ENCODE results near the gene PPP4R4. TPM values are rescaled to one million over a fixed set of nuclear protein-coding genes. Genes with fewer than 3 reads are reported as not detected.
"Not testable (repeated sequence)": the region's sequence is repeated elsewhere in the genome, so short reads cannot be mapped to it uniquely, and the experiment has no call there.

Gene PPP4R4
- total and polyA plus RNA-seq, 8 donors: 0.19 to 1.3 (median 0.66) TPM

- WGBS, 2 donors: 81% methylated on average over 2 of the region's 2 CpGs
- no peaks in the 10 kb centered on the region for H3K4me1 ChIP-seq
- no peak overlapping the region for H3K4me3 ChIP-seq
- intact Hi-C loops (cut with DNase I): no loop called here
- H3K9me3 ChIP-seq: no peaks in the 10 kb centered on the region
- ATAC-seq (no peak), DNase-seq (no peak), FAIRE-seq (no peak)
- H3K36me3 ChIP-seq: no peaks in the 10 kb centered on the region
- H3K27me3 ChIP-seq: no peaks in the 10 kb centered on the region
- no peak overlapping the region for H3K27ac ChIP-seq
- TF ChIP-seq, protein P1, sequence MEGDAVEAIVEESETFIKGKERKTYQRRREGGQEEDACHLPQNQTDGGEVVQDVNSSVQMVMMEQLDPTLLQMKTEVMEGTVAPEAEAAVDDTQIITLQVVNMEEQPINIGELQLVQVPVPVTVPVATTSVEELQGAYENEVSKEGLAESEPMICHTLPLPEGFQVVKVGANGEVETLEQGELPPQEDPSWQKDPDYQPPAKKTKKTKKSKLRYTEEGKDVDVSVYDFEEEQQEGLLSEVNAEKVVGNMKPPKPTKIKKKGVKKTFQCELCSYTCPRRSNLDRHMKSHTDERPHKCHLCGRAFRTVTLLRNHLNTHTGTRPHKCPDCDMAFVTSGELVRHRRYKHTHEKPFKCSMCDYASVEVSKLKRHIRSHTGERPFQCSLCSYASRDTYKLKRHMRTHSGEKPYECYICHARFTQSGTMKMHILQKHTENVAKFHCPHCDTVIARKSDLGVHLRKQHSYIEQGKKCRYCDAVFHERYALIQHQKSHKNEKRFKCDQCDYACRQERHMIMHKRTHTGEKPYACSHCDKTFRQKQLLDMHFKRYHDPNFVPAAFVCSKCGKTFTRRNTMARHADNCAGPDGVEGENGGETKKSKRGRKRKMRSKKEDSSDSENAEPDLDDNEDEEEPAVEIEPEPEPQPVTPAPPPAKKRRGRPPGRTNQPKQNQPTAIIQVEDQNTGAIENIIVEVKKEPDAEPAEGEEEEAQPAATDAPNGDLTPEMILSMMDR (IDR thresholded peaks at IDR 0.05): no peak
These were observed 29.5 kb downstream of the PPP4R4 start for GRCh38 chr14:94203473-94204210.

- 70 to 81% methylated on average over 1 of the region's 1 CpG for WGBS, 2 donors
- FAIRE-seq (no peak), ATAC-seq (no peak), DNase-seq (no peak)
- H3K27me3 ChIP-seq: no peaks in the 10 kb centered on the region
- no peaks in the 10 kb centered on the region for H3K36me3 ChIP-seq
- no peak overlapping the region for H3K27ac ChIP-seq
- TF ChIP-seq, protein P1 (IDR thresholded peaks at IDR 0.05): no peak
- intact Hi-C loops (cut with DNase I): no loop called here
- no peaks in the 10 kb centered on the region for H3K9me3 ChIP-seq
- H3K4me1 ChIP-seq: no peaks in the 10 kb centered on the region
- H3K4me3 ChIP-seq: no peak overlapping the region
These were observed 38.9 kb downstream of the PPP4R4 start for GRCh38 chr14:94213021-94213420.

DNA sequence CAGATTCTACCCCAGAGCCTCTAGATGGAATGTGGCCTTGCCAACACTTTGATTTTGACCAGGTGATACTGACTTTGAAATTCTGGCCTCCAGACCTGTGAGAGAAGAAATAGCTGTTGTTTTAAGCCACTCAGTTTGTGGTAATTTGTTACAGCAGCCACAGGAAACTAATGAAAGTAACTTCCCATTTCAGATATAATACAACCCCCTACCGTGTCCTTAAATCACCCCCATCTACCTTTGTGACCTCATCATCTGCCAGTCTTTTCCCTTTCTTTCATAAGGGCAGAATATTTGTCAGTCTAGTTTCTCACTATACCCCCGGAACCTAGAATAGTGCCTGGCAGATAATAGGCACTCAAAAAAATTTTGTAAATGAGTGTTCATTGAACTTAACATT lies 39.6 kb downstream of the PPP4R4 start:
- FAIRE-seq: no peak
- no peak for ATAC-seq
- TF ChIP-seq, protein P1 (IDR thresholded peaks at IDR 0.05): no peak
- Histone ChIP-seq H3K9me3 (no peaks in the 10 kb centered on the region), H3K4me3 (no peak overlapping the region), H3K27ac (no peak overlapping the region), H3K36me3 (no peaks in the 10 kb centered on the region), H3K4me1 (no peaks in the 10 kb centered on the region), H3K27me3 (no peaks in the 10 kb centered on the region)
- intact Hi-C loops (cut with DNase I): no loop called here
- no peak for DNase-seq
- WGBS, 2 donors: 67 to 88% methylated on average over 2 of the region's 2 CpGs

- H3K36me3 ChIP-seq: no peaks in the 10 kb centered on the region
- intact Hi-C loops (cut with DNase I): no loop called here
- H3K27me3 ChIP-seq: no peaks in the 10 kb centered on the region
- TF ChIP-seq, protein P1 (IDR thresholded peaks at IDR 0.05): no peak
- H3K27ac ChIP-seq: no peak overlapping the region
- no peaks in the 10 kb centered on the region for H3K9me3 ChIP-seq
- no peak for FAIRE-seq
- ATAC-seq: no peak
- DNase-seq: no peak
- H3K4me3 ChIP-seq: no peak overlapping the region
- WGBS, 2 donors: 50 to 64% methylated on average over 2 of the region's 2 CpGs
- H3K4me1 ChIP-seq: no peaks in the 10 kb centered on the region
These were observed 43.0 kb downstream of the PPP4R4 start for GRCh38 chr14:94217116-94217515.

GRCh38 chr14:94218198-94218886 lies 44.2 kb downstream of the PPP4R4 start:
- H3K27ac ChIP-seq; intact Hi-C loops (cut with DNase I): not testable (repeated sequence)
- peak in 1 of 4 donors; percentile 29 for ATAC-seq

More at GRCh38 chr14:94218198-94218886, 44.2 kb downstream of the PPP4R4 start:
- H3K27me3 ChIP-seq, H3K9me3 ChIP-seq, DNase-seq, H3K36me3 ChIP-seq, H3K4me3 ChIP-seq, FAIRE-seq, H3K4me1 ChIP-seq: not testable (repeated sequence)
- 85% methylated on average over 47 of the region's 47 CpGs for WGBS, 2 donors

Data from pancreas (tissue), 10 donors.